ENCODE data around the gene APOBEC2. TPM values are rescaled to one million over a fixed set of nuclear protein-coding genes. Genes with fewer than 3 reads are reported as not detected.

Gene APOBEC2
- total RNA-seq, 1 donor from 2014 or later = not detected

DNA sequence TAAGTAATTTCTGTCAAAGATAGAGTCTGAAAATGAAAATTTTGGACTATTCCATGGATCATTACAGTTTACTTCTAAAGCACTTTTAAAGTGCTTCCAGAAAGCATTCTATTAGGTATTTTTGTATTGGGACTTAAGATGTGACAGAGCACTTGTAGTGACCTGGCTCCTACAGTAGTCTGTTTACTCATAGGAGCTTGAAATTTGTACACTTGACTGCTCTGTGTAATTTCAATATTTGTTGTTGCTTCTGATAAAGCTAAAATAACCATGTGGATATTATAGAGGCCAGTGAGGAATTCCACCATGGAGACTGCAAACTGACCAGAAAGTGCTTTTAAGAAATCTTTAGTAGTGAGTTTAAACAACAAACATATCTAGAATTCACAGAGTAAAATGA is 30.1 kb downstream of the APOBEC2 start:
- ATAC-seq (ENCODE audit: low read depth) (no peak), DNase-seq (no peak)
- ChIA-PET POLR2A (no interaction called here), CTCF (interaction anchor here (1.5 kb wide), 1 partner anchor 99 kb away, joined by 3 read pairs; no protein-coding TSS in a partner anchor)
- Mint-ChIP-seq H3K27me3 (no peaks in the 10 kb centered on the region), H3K36me3 (ENCODE audit: low read depth) (peaks cover 86% of the 10 kb centered on the region), H3K27ac (no peak overlapping the region), H3K9me3 (no peaks in the 10 kb centered on the region), H3K4me1 (peaks cover 32% of the 10 kb centered on the region), H3K4me3 (no peak overlapping the region)
- intact Hi-C loops (cut with micrococcal nuclease) = no loop called here
- no peak for TF ChIP-seq CTCF (IDR thresholded peaks at IDR 0.05)

DNA sequence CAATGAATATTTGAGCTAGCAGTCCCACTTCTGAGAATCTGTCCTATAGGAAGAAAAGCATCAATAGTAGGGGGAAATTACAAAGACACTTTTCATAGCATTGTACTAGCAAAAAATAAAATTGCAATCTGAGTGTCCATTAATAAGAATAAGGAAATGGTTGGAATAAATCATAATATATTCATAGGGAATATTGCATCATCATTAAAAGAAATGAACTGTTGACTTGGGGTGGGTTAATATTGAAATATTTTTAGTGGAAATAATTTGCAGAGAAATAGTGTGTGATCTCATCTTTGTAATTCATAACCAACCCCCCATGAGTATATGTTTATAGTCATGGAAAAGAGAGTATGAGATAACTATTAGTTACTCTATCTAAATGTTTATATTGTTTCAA is 32.2 kb downstream of the APOBEC2 start:
- intact Hi-C loops (cut with micrococcal nuclease) = no loop called here
- Mint-ChIP-seq H3K4me1 (peaks cover 17% of the 10 kb centered on the region), H3K27ac (no peak overlapping the region), H3K4me3 (no peak overlapping the region), H3K27me3 (no peaks in the 10 kb centered on the region), H3K36me3 (ENCODE audit: low read depth) (peaks cover 87% of the 10 kb centered on the region), H3K9me3 (no peaks in the 10 kb centered on the region)
- no peak for DNase-seq
- ChIA-PET CTCF (interaction anchor here (0.7 kb wide), 1 partner anchor 16 kb away, joined by 3 read pairs; no protein-coding TSS in a partner anchor), POLR2A (no interaction called here)
- TF ChIP-seq CTCF (IDR thresholded peaks at IDR 0.05) = no peak
- no peak for ATAC-seq (ENCODE audit: low read depth)

GRCh38 chr6:41088451-41088850 is 35.4 kb downstream of the APOBEC2 start:
- Mint-ChIP-seq H3K9me3 (no peaks in the 10 kb centered on the region), H3K27ac (no peak overlapping the region), H3K27me3 (no peaks in the 10 kb centered on the region), H3K36me3 (ENCODE audit: low read depth) (peaks cover 85% of the 10 kb centered on the region), H3K4me3 (no peak overlapping the region), H3K4me1 (no peaks in the 10 kb centered on the region)
- DNase-seq (no peak), ATAC-seq (ENCODE audit: low read depth) (no peak)
- CTCF ChIA-PET = interaction anchor here (0.7 kb wide), 1 partner anchor 9 kb away, joined by 3 read pairs; no protein-coding TSS in a partner anchor
- POLR2A ChIA-PET = no interaction called here
- intact Hi-C loops (cut with micrococcal nuclease) = no loop called here
- TF ChIP-seq CTCF (IDR thresholded peaks at IDR 0.05) = no peak

- POLR2A ChIA-PET = interaction anchor here (1.4 kb wide), 1 partner anchor 19 kb away, joined by 3 read pairs; the partner anchor contains the start of gene OARD1
- no peaks in the 10 kb centered on the region for H3K9me3 Mint-ChIP-seq
- no peaks in the 10 kb centered on the region for H3K4me1 Mint-ChIP-seq
- H3K27me3 Mint-ChIP-seq = no peaks in the 10 kb centered on the region
- H3K36me3 Mint-ChIP-seq (ENCODE audit: low read depth) = peaks cover 88% of the 10 kb centered on the region
- intact Hi-C loops (cut with micrococcal nuclease) = loop anchor here (5.0 kb wide), 1 partner anchor 186 kb away; no protein-coding TSS in a partner anchor
- CTCF ChIA-PET = interaction anchor here (1.1 to 2.5 kb wide), 7 partner anchors 91 to 229 kb away, joined by 3 to 18 read pairs (median 5); no protein-coding TSS in a partner anchor
- ATAC-seq (ENCODE audit: low read depth) (no peak), DNase-seq (no peak)
- TF ChIP-seq CTCF (IDR thresholded peaks at IDR 0.05) = no peak
- H3K27ac Mint-ChIP-seq = no peak overlapping the region
- no peak overlapping the region for H3K4me3 Mint-ChIP-seq
Observed at GRCh38 chr6:41090841-41091761, 38.1 kb downstream of the APOBEC2 start.

All from activated B cell treated with CpG ODN at 0.5 μM for 24 hours (primary cell).